Glutamatergic neuron (in vitro differentiated cells): ENCODE results near the gene COL4A1. TPM values are rescaled to one million over a fixed set of nuclear protein-coding genes. Genes with fewer than 3 reads are reported as not detected.

ENCODE experiments used
- DNase-seq: peaks from one replicate; pipeline ENCODE4 v3.0.0; 2022
- H3K27ac Mint-ChIP-seq: one replicate; pipeline ENCODE4 v1.8.0; 2020; ENCODE audit warnings: mild to moderate bottlenecking, mixed read lengths, inconsistent platforms; ENCODE audit not compliant: unreplicated experiment
- H3K27me3 Mint-ChIP-seq: one replicate; pipeline ENCODE4 v1.8.0; 2020; ENCODE audit warnings: mild to moderate bottlenecking, moderate library complexity, mixed read lengths, inconsistent platforms; ENCODE audit not compliant: unreplicated experiment
- H3K36me3 Mint-ChIP-seq: one replicate; pipeline ENCODE4 v1.8.0; 2020; ENCODE audit warnings: mild to moderate bottlenecking, mixed read lengths, inconsistent platforms; ENCODE audit not compliant: unreplicated experiment
- H3K4me1 Mint-ChIP-seq: one replicate; pipeline ENCODE4 v1.8.0; 2020; ENCODE audit warnings: mild to moderate bottlenecking, low read depth, mixed read lengths, inconsistent platforms; ENCODE audit not compliant: unreplicated experiment
- H3K4me3 Mint-ChIP-seq: one replicate; pipeline ENCODE4 v1.8.0; 2020; ENCODE audit warnings: mild to moderate bottlenecking, mixed read lengths, inconsistent platforms; ENCODE audit not compliant: unreplicated experiment
- H3K9me3 Mint-ChIP-seq: one replicate; pipeline ENCODE4 v1.8.0; 2020; ENCODE audit warnings: mild to moderate bottlenecking, moderate library complexity, mixed read lengths, inconsistent platforms; ENCODE audit not compliant: unreplicated experiment
- CTCF ChIP-seq: fragments of 200-600 bp; sonication (generic); IDR thresholded peaks from one replicate; pipeline ENCODE4 v1.5.0; 2021; ENCODE audit not compliant: partially characterized antibody, unreplicated experiment
- total RNA-seq: library from RNA; stranded (reverse); fragmentation: NEBNext Ultra II Directional; extraction: Animal tissue kit (Norgen Biotek cat#: 25700); gene quantifications from one replicate; pipeline ENCODE4 v1.2.1, GENCODE V29; 2021; ENCODE audit not compliant: unreplicated experiment

The COL4A1 gene
- total RNA-seq, 1 donor from 2014 or later, result 14.6 TPM

DNA sequence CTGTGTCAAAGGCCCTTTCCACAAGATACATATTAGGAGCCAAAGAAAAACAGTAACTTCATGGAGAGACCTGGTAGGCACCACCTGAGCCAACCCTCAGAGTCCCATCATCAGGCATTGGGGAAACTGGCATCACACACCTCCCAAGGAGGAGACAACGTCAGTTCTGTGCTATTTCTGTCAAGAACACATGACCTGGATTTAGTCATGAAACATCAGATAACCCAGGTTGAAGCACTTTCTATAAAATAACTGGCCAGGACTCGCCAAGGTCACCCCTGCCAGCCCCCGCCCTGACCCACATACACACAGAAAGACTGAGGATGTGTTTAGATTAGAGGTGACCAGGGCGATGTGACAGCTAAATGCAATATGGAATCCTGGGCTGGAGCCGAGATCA is 35.6 kb downstream of the COL4A1 start:
- H3K4me1 Mint-ChIP-seq, result peaks cover 21% of the 10 kb centered on the region
- peaks cover 3% of the 10 kb centered on the region for H3K27me3 Mint-ChIP-seq
- H3K27ac Mint-ChIP-seq, result no peak overlapping the region
- H3K9me3 Mint-ChIP-seq, result no peaks in the 10 kb centered on the region
- H3K36me3 Mint-ChIP-seq, result no peaks in the 10 kb centered on the region
- DNase-seq, result no peak
- no peak overlapping the region for H3K4me3 Mint-ChIP-seq
- no peak for TF ChIP-seq CTCF

DNA sequence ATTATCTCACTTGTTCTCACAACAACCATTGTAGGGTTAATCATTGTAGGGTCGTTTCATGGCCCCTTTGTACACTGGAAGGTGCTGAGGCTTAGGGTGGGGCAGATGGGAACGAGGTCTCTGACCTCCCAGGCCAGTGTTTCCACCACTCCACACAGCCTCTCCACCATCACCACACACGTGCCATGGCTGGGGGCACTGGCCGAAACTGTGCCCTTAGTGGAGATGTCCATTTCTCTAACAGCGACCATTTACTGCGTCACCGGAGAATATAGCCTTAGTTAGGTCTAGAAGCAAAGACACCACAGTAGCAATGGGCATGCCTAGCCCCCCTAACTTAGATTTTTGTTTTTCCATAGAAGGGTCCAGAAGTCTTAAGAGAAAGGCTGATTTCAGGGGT is 36.5 kb downstream of the COL4A1 start:
- no peak overlapping the region for H3K4me3 Mint-ChIP-seq
- H3K36me3 Mint-ChIP-seq, result no peaks in the 10 kb centered on the region
- peaks cover 15% of the 10 kb centered on the region for H3K4me1 Mint-ChIP-seq
- no peak overlapping the region for H3K27ac Mint-ChIP-seq
- TF ChIP-seq CTCF, result no peak
- no peaks in the 10 kb centered on the region for H3K9me3 Mint-ChIP-seq
- no peak for DNase-seq
- peaks cover 3% of the 10 kb centered on the region for H3K27me3 Mint-ChIP-seq

DNA sequence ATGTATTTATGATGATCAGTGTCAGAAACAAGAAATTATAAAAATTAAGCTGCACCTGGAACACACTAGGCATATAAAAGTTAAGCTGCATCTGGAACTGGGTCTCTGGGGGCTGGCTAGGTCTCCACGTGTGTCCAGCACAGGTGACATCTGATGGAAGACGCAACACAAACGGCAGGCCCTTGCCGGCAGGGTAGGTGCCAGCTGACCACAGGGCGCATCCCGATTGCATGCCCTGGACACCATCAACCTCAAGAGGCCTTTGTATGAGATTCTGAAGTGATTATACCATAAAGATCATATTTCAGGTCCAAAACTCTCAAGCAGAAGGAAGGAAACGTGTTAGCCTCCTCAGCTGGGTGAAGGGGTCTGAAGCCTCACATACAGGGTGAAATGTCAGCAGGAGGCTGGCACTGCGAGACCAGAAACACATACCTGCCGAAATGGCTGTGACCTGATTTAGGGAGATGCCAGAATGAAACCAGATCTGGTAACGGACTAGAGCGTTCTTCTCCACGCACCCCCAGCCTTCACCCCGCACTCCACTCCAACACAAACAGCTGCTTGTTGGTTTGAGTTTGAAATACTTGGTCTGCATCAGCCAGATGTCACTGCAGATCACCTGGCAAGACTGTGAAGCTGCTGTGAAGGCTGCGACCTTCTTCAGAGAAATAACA is 37.3 kb downstream of the COL4A1 start:
- H3K4me1 Mint-ChIP-seq, result peaks cover 22% of the 10 kb centered on the region
- DNase-seq, result no peak
- H3K36me3 Mint-ChIP-seq, result no peaks in the 10 kb centered on the region
- TF ChIP-seq CTCF, result no peak
- H3K4me3 Mint-ChIP-seq, result no peak overlapping the region
- H3K27me3 Mint-ChIP-seq, result peaks cover 3% of the 10 kb centered on the region
- H3K9me3 Mint-ChIP-seq, result no peaks in the 10 kb centered on the region
- H3K27ac Mint-ChIP-seq, result no peak overlapping the region

DNA sequence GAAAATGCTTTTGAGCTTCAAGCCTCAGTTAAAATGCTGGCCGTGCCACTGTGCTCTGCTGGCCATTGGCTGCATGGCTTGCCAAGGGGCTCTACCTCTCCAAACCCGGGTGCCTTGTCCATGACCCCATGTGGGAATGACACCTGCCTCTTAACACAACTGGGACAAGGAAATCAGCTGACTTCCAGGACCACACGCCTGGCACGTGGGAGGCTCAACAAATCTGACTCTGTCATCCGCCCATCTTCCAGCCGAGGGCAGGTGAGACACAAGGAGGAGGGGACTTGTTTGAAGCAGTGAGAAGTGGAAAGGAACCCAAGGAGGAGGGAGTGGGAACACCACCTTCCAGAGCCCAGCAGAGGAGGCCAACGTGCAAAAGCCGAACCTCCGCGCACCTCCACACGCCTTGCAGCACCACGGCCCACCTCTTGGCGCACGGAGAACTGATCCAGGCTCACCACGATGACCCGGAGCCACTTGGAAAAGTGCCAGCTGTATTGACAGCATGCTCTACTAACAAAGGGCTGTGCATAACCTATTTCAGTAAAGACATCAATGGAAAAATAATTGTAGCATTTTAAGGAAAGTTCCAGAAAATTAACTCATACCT is 38.3 kb downstream of the COL4A1 start:
- H3K27me3 Mint-ChIP-seq, result peaks cover 3% of the 10 kb centered on the region
- no peaks in the 10 kb centered on the region for H3K9me3 Mint-ChIP-seq
- TF ChIP-seq CTCF, result no peak
- H3K4me1 Mint-ChIP-seq, result peaks cover 23% of the 10 kb centered on the region
- H3K27ac Mint-ChIP-seq, result no peak overlapping the region
- H3K36me3 Mint-ChIP-seq, result no peaks in the 10 kb centered on the region
- DNase-seq, result no peak
- H3K4me3 Mint-ChIP-seq, result no peak overlapping the region

DNA sequence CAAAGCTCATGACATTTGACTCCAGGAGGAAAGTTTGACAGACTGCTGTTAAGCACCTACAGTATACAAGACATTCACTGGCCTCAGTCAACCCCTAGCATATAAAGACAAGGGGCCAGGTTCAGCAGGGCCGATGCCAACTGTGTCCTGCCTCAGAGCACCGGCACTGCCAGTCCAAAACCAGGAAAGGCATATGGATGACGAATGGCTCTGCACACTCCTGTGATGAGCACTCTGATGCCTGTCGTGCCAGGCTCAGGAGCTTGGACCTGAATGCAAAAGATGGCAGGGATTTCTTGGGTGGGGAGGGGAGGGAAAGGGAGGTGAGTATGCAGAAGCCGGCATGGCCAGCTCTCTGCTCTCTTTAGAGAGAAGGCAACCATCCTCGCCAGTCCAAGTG is 38.9 kb downstream of the COL4A1 start:
- Mint-ChIP-seq H3K4me3 (no peak overlapping the region), H3K36me3 (no peaks in the 10 kb centered on the region), H3K27me3 (peaks cover 3% of the 10 kb centered on the region), H3K9me3 (no peaks in the 10 kb centered on the region), H3K4me1 (peaks cover 21% of the 10 kb centered on the region), H3K27ac (no peak overlapping the region)
- no peak for TF ChIP-seq CTCF
- no peak for DNase-seq
